Endodermal cell (in vitro differentiated cells): ENCODE measurements around the gene TESMIN. TPM values are rescaled to one million over a fixed set of nuclear protein-coding genes. Genes with fewer than 3 reads are reported as not detected.

ENCODE experiments used
- DNase-seq: peaks from one replicate; pipeline ENCODE4 v3.0.0-alpha.2; 2017
- H3K27ac ChIP-seq: 2 replicates; pipeline ENCODE4 v1.5.1; 2013; ENCODE audit warnings: mild to moderate bottlenecking, low read depth, low read length, moderate library complexity
- H3K27me3 ChIP-seq: 2 replicates; pipeline ENCODE4 v1.6.1; 2013; ENCODE audit warnings: mild to moderate bottlenecking, low read length, moderate library complexity; ENCODE audit not compliant: insufficient read depth, control insufficient read depth, poor library complexity, severe bottlenecking
- H3K36me3 ChIP-seq: 2 replicates; pipeline ENCODE4 v1.7.0; 2013; ENCODE audit warnings: mild to moderate bottlenecking, low read length, moderate library complexity; ENCODE audit not compliant: control insufficient read depth, insufficient read depth
- H3K4me1 ChIP-seq: one replicate; pipeline ENCODE4 v1.7.0; 2013; ENCODE audit warnings: low read length; ENCODE audit not compliant: control insufficient read depth, insufficient read depth
- H3K4me3 ChIP-seq: 2 replicates; pipeline ENCODE4 v1.5.1; 2013; ENCODE audit warnings: mild to moderate bottlenecking, low read length, moderate library complexity
- H3K9ac ChIP-seq: 2 replicates; pipeline ENCODE4 v1.6.1; 2013; ENCODE audit warnings: mild to moderate bottlenecking, low read length, moderate library complexity; ENCODE audit not compliant: poor library complexity, severe bottlenecking; ENCODE audit errors: extremely low read depth
- H3K9me3 ChIP-seq: 2 replicates; pipeline ENCODE4 v1.6.1; 2013; ENCODE audit warnings: mild to moderate bottlenecking, low read length, moderate library complexity; ENCODE audit not compliant: control insufficient read depth
- H3K27ac Mint-ChIP-seq: 2 replicates; pipeline ENCODE4 v1.8.0; 2020; ENCODE audit warnings: mixed read lengths
- H3K27me3 Mint-ChIP-seq: 2 replicates; pipeline ENCODE4 v1.8.0; 2021; ENCODE audit warnings: mild to moderate bottlenecking, mixed read lengths; ENCODE audit not compliant: insufficient read depth
- H3K36me3 Mint-ChIP-seq: 2 replicates; pipeline ENCODE4 v1.8.0; 2020; ENCODE audit warnings: low read depth, mixed read lengths
- H3K4me1 Mint-ChIP-seq: 2 replicates; pipeline ENCODE4 v1.8.0; 2020; ENCODE audit warnings: mixed read lengths
- H3K4me3 Mint-ChIP-seq: 2 replicates; pipeline ENCODE4 v1.8.0; 2020; ENCODE audit warnings: mild to moderate bottlenecking, moderate library complexity, mixed read lengths
- H3K9me3 Mint-ChIP-seq: 2 replicates; pipeline ENCODE4 v1.8.0; 2020; ENCODE audit warnings: mild to moderate bottlenecking, mixed read lengths
- WGBS, 2 experiments: methylation state at CpG; one replicate each; pipeline versions ENCODE4 v1.1.5 to v1.1.7; 2013; ENCODE audit warnings: missing lambda C conversion rate in 2 of 2, mixed read lengths in 1 of 2; ENCODE audit not compliant: insufficient coverage in 1 of 2, insufficient read length in 1 of 2; 5-methylcytosine and 5-hydroxymethylcytosine counted together
- total RNA-seq, 2 donors: library from RNA; stranded (reverse); fragmentation: NEBNext Ultra II Directional in 1 of 2; extraction: Animal tissue kit (Norgen Biotek cat#: 25700) in 1 of 2; gene quantifications; 2 replicates in 1 of 2; 3 replicates in 1 of 2; pipeline ENCODE4 v1.2.1, GENCODE V29; 2021
- TF ChIP-seq, protein P1 (sequence below): fragments of 200-600 bp; sonication (generic); conservative IDR thresholded peaks from 2 replicates; pipeline ENCODE4 v1.5.0; 2021; ENCODE audit warnings: antibody characterized with exemption, mild to moderate bottlenecking

The TESMIN gene
- total RNA-seq, 2 donors from 2014 or later: 53.7 to 68.8 TPM

DNA sequence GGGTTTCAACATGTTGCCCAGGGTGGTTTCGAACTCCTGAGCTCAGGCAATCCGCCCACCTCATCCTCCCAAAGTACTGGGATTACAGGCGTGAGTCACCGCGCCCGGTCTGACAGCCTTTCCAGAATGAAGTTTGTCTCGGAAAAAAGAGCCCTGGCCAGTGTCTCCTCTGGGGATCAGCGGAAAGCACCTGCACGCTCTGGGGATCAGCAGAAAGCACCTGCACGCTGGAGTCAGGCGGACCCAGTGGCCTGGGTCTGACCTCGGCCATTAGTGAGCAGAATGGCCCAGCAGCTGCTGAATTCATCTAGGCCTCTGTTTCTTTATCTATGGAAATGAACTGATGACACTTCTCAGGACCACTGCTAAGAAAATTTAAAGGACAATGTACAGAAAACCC is 10.5 kb upstream of the TESMIN start:
- no peaks in the 10 kb centered on the region for H3K9me3 ChIP-seq
- H3K9me3 Mint-ChIP-seq: no peaks in the 10 kb centered on the region
- no peak overlapping the region for H3K9ac ChIP-seq
- H3K36me3 ChIP-seq: no peaks in the 10 kb centered on the region
- 82 to 87% methylated on average over 12 of the region's 12 CpGs for WGBS, 2 experiments
- H3K4me1 Mint-ChIP-seq: peaks cover 9% of the 10 kb centered on the region
- no peak overlapping the region for H3K4me3 ChIP-seq
- no peaks in the 10 kb centered on the region for H3K27me3 ChIP-seq
- no peak overlapping the region for H3K27ac ChIP-seq
- no peak overlapping the region for H3K4me3 Mint-ChIP-seq
- H3K4me1 ChIP-seq: no peaks in the 10 kb centered on the region
- H3K27ac Mint-ChIP-seq: no peak overlapping the region
- DNase-seq: no peak
- TF ChIP-seq, protein P1, sequence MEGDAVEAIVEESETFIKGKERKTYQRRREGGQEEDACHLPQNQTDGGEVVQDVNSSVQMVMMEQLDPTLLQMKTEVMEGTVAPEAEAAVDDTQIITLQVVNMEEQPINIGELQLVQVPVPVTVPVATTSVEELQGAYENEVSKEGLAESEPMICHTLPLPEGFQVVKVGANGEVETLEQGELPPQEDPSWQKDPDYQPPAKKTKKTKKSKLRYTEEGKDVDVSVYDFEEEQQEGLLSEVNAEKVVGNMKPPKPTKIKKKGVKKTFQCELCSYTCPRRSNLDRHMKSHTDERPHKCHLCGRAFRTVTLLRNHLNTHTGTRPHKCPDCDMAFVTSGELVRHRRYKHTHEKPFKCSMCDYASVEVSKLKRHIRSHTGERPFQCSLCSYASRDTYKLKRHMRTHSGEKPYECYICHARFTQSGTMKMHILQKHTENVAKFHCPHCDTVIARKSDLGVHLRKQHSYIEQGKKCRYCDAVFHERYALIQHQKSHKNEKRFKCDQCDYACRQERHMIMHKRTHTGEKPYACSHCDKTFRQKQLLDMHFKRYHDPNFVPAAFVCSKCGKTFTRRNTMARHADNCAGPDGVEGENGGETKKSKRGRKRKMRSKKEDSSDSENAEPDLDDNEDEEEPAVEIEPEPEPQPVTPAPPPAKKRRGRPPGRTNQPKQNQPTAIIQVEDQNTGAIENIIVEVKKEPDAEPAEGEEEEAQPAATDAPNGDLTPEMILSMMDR: no peak
- peaks cover 2% of the 10 kb centered on the region for H3K36me3 Mint-ChIP-seq
- no peaks in the 10 kb centered on the region for H3K27me3 Mint-ChIP-seq

DNA sequence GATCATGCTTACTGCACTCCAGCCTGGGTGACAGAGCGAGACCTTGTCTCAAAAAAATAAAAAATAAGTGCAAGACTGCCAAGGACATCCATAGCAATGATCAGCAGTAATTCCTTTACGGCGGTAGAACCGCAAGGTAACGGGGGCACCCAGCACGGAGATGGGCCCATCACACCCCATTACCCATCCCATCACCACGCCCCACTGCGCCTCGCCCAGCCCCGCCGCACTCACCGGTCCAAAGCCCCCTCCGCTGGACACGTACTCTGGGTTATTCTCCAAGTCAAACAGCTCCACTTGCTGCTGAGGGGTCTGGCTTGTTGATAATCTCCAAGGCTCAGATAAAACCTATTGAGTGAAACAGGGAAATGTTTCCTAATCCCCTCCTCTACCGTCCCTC is 8.7 kb upstream of the TESMIN start:
- no peaks in the 10 kb centered on the region for H3K4me1 ChIP-seq
- H3K27ac ChIP-seq: no peak overlapping the region
- Mint-ChIP-seq H3K4me1 (peaks cover 11% of the 10 kb centered on the region), H3K9me3 (no peaks in the 10 kb centered on the region), H3K27ac (no peak overlapping the region), H3K27me3 (no peaks in the 10 kb centered on the region), H3K4me3 (no peak overlapping the region), H3K36me3 (peaks cover 2% of the 10 kb centered on the region)
- no peaks in the 10 kb centered on the region for H3K9me3 ChIP-seq
- WGBS, 2 experiments: 93 to 99% methylated on average over 15 of the region's 15 CpGs
- no peak overlapping the region for H3K4me3 ChIP-seq
- H3K9ac ChIP-seq: no peak overlapping the region
- DNase-seq: no peak
- H3K36me3 ChIP-seq: no peaks in the 10 kb centered on the region
- TF ChIP-seq, protein P1: no peak
- H3K27me3 ChIP-seq: no peaks in the 10 kb centered on the region

DNA sequence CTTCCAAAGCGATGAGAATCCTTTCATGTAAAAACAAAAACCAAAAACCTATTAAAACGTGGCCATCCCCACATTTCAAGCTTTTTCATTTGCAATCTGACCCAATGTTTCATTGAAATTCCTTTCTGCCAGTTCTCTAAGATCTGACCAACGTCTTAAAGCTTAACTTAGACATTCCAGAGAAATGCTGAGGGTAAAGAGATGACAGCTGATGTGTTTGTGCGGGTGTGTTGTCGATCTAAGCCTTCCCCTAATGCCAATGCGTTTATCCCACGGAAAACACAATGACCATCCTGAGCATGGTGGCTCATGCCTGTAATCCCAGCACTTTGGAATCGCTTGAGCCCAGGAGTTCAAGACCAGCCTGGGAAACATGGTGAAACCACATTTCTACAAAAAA is 6.4 kb upstream of the TESMIN start:
- Mint-ChIP-seq H3K4me1 (peaks cover 9% of the 10 kb centered on the region), H3K9me3 (no peaks in the 10 kb centered on the region), H3K36me3 (peaks cover 2% of the 10 kb centered on the region), H3K4me3 (no peak overlapping the region), H3K27me3 (no peaks in the 10 kb centered on the region), H3K27ac (no peak overlapping the region)
- no peak overlapping the region for H3K27ac ChIP-seq
- 82 to 91% methylated on average over 6 to 8 of the region's 8 CpGs for WGBS, 2 experiments
- no peaks in the 10 kb centered on the region for H3K27me3 ChIP-seq
- no peak for DNase-seq
- H3K4me1 ChIP-seq: no peaks in the 10 kb centered on the region
- no peaks in the 10 kb centered on the region for H3K9me3 ChIP-seq
- no peak overlapping the region for H3K9ac ChIP-seq
- H3K4me3 ChIP-seq: no peak overlapping the region
- TF ChIP-seq, protein P1: no peak
- H3K36me3 ChIP-seq: no peaks in the 10 kb centered on the region
